ENCODE measurements around the gene NABP1. TPM values are rescaled to one million over a fixed set of nuclear protein-coding genes. Genes with fewer than 3 reads are reported as not detected.

The NABP1 gene
- polyA plus RNA-seq, 3 donors, result 25.9 to 54.2 (median 41.0) TPM

DNA sequence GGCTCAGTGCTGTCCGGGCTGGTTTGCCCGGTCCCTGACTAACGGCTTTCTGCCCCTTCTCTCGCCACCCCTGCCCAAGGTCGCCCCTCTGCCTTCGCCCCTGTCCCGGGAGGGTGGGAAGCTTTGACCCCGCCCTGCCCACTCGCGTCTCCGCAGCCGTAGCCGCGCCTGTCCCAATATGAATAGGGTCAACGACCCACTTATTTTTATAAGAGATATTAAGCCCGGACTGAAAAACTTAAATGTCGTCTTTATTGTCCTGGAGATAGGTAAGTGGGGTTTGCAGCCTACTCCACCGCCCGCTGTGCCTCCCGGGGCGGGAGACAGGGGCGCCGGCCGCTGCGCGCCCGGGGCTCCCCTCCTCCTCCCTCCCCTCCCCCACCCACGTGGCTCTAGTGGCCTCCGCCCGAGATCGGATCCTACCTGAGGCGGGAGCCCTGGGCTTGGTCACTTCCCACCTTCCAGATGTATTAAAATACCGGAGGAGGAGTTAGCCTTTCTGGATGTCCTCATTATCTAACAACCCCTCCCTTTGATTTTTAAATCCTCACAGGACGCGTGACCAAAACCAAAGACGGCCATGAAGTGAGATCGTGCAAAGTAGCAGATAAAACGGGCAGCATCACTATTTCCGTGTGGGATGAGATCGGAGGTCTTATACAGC lies 633 bp downstream of the NABP1 start:
- no peak for DNase-seq

DNA sequence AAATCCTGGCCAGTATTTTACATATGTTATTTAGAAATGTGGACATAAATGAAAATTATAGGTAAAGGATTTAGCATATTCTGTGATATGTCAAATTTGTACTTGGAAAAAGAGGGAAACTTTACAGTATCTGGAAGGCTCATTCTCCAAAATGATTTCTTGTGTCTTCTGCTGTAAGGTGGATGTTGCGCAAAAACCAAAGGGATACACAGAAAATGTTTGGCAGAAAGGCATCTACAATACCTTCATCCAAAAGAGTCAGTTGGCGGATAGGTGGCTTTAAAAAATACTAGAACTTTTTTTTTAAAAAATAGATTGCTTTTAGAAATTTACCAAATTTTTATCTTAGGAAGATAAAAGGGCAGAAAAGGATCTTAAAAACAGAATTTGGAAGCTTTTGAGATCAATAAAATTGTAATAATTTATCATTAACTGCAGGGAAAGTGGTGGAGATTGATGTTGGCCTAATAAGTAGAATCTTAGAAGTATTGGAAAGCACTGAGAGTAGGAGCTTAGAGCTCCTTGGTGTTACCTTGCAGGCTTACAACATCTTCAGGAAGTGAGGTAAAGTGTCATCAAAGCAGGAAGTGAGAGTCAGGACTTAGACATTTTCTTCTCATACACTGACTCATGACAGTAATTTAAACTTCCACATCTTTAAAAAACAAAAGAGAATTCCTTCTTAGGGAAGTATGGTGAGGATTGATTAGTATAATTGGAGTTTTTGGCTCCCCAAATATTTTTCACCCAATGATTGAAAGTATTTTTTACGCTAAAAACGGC lies 2.1 kb downstream of the NABP1 start:
- no peak for DNase-seq

DNA sequence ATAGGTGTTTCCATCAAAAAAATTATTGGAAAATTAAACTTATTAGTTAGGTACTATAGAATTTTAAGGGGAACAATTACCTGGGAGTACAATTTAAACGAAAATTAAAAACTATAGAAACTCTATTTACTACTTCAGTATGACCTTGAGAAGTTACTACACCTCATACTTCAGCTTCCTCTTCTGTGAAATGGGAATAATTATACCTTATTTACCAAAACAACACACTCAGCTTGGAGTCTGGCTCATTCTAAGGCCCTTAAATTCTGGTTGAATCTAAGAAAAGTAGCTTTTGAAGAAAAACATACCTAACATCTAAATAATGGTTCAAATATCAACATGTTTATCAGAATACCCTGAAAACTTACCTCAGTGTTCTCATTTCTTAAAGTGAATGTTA lies 2.7 kb downstream of the NABP1 start:
- DNase-seq, result no peak

DNA sequence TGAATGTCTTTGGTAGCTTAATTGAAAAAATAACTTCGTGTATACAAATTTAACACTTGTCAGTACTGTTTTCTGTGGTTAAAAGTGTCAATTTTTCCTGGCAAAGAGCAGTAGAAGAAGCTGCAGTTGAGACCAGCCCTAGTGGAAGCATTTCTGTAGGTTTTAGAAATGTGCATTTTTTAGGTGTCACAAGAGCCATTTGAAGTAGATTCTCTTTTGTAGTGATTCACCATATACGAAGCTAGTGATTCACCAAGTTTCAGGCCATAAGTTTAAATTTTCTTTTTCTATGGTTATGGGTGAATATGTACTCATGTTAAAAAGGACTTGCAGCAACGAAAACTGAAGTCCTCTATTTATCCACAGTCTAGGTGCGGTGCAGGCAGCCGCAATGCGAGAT lies 4.2 kb downstream of the NABP1 start:
- DNase-seq, result no peak

DNA sequence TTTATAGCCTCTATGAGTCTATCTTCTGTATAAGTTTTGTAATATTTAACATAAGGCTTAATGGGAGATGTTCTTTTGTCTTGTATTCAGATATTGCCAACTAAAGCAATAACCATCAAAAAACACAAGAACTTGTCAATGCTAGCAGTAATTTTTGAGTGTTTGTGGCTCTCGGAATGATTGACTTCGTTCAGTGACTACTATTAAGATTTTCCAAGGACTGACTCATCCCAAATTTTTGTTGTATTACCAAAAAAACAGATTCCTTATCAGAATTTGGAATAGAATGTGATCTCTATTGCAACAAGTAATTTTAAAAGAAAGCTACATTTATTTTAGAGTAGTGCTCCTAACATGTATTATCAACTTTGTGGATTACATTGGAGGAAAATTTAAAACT lies 8.1 kb downstream of the NABP1 start:
- DNase-seq, result no peak

DNA sequence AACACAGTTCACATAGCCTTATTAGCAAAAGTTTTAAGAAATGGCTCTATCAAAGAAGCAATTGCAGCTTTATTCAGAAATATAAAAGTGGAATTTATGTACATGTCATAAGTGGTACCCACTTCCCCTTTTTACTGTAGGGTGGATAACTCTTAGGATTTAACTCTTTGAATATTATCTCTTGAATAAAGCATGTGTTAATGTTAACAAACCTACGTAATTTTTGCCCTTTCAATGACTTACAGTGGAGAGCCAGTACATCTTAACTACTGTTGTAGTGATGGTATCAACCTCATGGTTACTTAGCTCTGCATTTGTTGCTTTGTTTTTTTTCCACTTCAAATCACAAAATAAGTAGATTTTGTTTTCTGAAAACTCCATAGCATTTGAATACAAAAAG lies 8.8 kb downstream of the NABP1 start:
- no peak for DNase-seq

DNA sequence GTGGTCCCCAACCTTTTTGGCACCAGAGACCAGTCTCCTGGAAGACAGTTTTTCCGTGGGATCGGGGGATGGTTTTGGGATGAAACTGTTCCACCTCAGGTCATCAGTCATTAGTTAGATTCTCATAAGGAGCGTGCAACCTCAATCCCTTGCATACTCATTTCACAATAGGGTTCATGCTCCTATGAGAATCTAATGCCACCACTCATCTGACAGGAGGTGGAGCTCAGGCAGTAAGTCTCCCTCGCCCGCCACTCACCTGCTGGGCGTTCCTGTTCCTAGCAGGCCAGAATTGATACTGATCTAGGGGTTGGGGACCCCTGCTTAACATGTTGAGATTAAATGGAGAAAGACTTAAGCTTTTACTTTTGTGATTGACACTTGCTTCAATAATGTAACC lies 9.9 kb downstream of the NABP1 start:
- DNase-seq, result no peak

DNA sequence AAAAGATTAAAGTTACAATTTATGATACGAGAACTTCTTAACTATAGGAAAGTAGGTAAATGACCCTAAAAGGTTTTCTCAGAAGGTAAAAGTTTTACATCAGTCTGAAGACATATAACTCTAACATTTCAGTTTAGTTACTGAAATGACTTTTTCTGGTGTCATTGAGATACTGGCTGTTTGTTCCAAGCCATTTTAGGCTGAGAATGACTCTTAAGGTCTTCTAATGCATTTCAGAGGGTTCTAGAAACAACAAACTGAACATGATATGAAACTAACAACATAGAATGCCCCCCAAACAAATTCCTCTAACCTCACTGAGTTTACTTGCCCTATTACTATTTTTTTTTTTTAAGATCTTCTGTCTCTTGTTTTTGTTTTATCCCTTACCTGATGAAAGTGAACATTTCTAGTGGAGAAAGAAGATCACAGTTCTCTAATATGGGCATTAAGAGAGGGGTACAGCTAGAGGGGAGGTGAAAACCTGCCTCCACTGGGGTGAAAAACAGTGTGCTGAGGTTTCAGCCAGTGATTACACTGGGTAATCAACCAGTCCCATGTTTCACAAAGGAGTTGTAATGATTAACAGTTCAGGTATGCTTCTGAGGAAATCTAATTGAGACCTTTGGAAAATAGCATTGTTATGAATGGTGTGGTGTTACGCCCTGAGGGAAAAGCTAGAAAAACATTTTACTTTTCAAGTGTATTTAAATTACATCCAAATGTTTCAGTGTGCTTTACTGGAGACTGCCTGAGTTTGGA lies 11.2 kb downstream of the NABP1 start:
- peak; percentile 58 for DNase-seq

DNA sequence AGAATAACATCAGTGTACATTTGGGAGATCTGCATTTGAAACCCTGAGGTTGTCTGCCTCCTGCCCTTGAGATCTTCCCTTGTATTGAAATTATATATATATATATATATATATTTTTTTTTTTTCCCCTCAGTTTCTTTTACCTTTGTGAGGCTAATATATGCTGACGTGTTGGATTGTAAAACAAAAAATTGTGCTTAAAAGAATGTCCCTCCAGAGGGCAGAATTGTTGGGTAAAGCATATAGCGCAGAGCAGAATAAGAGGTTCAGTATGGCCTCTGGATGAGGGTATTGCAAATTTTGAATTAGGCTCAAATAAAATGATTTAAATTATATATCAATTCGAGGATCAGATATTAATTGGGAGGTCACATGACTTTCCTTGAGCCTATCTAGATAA lies 12.4 kb downstream of the NABP1 start:
- DNase-seq, result no peak

DNA sequence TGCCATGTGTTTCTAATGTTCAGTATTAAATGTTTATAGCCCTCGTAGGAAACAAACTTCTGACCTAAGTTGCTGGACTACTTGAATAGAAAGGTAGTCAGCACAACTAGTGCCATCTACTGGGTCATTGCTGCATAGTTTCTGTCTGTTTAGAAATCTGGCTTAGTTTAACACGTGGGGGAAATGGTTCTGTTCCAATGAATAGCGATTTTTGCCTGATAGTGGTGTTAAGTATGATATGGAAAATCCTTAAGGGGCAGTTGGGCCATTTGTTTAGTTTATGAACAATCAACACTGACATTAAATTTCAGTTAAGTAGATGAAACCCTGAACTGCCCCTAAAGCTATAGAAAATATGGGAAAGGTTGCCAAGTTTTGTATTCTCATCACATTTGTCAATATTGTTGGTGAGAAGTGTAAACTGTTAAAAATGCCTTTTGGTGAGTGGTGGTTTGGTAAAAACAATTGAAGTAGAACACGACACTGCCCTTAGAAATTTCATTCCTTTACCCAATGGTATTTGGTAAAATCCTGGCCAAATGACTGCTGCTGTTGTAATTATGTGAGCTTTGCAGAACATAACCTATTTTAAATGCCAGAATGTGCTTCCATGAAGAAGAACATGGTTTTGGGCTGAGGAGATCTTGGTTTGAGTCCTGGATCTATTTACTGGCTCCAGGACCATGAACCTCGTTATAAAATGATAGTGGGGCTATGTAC lies 13.2 kb downstream of the NABP1 start:
- peak; percentile 64 for DNase-seq

DNA sequence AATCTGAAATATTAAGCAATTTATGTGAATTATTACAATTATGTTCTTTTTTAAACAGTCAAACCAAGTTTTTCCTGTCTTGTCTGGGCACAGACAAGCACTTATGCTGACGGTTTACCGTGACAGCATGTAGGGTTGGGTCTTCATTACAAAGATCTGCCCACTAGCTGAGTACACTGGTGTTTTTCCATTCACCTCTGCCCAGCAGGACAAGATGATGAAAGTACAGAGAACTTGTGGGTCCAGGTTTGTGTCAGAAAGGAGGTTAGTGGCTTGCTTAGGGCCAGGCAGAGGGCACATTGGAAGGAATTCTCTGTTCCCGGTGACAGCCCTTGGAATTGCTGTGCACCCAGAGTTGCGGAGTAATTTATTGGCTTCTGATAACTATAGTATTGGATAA lies 14.0 kb downstream of the NABP1 start:
- no peak for DNase-seq

DNA sequence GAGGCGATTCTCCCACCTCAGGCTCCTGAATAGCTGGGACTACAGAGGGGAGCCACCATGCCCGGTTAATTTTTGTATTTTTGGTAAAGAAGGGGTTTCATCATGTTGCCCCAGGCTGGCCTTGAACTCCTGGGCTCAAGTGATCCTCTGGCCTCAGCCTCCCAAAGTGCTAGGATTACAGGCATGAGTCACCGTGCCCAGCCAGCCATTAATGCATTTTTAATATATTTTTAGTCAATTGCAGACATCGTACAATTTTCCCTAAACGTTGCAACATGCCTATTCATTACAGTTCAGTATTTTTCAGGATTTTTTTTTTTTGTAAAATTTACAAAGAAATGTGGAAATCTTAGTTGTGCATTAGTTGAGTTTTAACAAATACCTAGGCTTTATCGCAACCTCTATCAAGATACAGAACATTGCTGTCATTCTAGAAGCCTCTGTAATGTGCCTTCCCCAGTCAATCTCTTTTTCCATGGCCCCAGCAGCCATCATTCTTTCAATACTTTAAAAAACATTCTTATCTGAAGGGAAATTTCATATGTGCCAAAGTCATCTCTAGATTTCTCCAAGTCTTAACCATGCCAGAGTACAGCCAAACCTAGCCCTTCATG lies 14.7 kb downstream of the NABP1 start:
- DNase-seq, result no peak

DNA sequence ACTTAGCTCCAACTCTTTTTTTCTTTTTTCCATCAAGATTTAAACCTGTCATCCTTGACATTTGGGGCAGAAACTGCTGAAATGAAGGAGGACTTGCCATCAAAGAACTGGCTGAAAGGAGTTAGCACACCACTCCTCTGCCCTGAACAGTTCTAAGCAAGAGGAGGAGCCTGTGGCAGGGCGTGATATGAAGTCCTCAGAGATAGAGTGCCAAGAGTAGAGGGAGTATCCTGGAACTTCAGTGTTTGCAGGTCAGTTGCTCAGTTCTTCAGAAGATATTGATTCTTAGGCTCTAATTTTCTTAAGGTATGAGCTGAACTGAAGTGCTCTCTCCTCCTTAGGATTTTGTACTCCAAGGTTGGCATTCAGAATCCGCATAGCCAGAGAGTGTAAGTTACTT lies 15.2 kb downstream of the NABP1 start:
- DNase-seq, result no peak

DNA sequence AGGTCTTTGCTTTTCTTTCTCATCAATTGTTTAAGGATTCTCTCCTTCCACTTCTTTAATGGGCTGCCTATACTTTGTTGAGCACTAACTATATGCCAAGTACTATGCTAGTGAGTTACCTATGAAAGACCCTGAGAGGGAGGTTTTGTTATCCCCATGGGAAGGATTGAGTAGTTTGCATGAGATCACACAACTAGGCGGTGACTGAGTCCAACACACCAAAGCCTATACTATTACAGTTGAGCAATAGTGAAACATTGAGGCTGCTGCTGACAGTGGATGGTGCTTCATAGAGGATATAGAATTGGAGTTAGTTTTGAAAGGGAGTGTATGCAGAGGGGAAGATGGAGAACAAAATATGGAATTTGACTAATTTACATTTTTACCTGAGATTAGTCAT lies 15.8 kb downstream of the NABP1 start:
- no peak for DNase-seq

DNA sequence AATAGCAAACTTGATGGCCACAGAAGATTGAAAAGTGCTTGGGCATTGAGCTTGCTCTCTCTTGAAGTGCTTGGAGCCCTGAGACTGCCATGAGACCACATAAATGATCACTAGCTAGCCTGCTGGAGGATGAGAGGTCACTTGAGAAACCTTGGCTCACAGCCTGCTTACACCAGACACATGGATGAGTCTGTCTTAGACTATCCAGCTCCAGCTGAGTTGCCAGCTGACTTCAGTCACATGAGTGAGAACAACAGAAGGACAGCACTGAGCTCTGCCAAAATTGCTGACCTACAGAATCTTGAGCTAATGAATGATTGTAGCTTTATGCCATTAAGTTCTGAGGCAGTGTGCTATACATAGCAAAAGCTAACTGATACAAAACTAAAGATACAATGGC lies 18.1 kb downstream of the NABP1 start:
- DNase-seq, result no peak

DNA sequence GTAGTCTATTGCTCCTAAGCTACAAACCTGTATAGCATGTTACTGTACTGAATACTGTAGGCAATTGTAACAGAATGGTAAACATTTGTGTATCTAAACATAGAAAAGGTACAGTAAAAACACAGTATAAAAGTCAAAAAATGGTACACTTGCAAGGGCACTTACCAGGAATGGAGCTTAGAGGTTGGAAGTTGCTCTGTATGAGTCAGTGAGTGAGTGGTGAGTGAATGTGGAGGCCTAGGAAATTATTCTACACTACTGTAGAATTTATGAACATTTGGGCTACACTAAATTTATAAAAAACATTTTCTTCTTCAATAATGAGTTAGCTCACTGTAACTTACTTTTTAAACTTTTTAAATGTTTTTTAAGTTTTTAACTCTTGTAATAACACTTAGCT lies 19.0 kb downstream of the NABP1 start:
- no peak for DNase-seq

DNA sequence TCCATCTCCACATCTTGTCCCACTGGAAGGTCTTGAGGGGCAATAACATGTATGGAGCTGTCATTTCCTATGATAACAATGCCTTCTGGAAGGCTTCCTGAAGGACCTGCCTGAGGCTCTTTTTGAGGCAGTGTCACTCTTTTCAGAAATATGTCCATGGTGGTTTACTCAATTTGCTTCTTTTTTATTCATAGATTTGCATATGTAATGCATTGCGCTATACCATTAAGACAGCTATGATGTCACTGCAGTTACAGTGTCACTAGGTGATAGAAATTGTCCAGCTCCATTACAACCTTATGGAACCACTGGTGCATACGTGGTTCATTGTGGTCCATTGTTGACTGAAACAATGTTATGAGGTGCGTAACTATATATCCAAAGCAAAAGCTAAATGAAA lies 19.9 kb downstream of the NABP1 start:
- DNase-seq, result no peak

DNA sequence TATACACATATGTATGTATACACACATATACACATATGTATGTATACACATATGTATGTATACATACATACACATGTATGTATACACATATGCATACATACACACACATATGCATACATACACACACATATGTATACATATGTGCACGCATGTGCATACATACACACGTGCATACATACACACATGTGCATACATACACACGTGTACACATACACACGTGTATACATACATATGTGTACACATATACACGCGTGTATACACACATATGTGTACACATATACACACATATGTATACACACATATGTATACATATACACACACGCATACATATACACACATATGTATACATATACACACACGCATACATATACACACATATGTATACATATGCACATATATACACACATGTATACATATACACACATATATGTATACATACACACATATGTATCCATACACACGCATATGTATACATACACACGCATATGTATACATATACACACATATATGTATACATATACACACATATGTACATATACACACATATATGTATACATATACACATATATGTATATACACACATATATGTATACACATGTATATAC lies 21.5 kb downstream of the NABP1 start:
- no peak for DNase-seq

DNA sequence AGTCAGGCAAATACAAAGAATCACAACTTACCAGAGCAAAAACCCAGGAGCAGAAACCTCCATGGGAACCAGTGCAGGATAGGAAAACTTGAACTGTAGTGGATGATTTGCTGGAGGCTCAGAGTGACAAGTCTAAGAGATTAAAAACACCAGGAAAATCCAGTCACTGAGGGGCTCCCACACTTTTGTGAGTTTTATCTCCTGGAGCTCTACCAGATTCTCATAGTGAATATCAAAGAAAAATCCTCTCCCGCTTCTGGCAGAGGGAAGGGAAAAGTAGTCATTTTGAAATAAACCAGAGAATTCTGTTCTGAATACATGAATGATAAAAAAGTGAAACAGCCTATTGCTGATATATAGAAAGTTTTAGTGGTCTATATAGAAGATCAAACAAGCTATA lies 23.1 kb downstream of the NABP1 start:
- DNase-seq, result no peak

DNA sequence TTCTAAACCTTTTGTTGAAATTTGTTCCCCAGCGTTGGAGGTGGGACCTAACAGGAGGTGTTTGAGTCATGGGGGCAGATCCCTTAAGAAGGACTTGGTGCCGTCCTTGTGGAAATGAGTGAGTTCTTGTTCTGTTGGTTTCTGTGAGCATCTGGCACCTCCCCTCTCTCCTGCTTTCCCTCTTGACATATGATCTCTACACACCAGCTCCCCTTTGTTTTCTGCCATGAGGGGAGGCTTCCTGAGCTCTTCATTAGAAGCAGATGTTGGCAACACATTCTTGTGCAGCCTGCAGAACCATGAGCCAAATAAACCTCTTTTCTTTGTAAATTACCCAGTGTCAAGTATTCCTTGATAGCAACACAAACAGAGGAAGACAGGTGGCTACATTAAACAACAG lies 23.8 kb downstream of the NABP1 start:
- DNase-seq, result no peak

DNA sequence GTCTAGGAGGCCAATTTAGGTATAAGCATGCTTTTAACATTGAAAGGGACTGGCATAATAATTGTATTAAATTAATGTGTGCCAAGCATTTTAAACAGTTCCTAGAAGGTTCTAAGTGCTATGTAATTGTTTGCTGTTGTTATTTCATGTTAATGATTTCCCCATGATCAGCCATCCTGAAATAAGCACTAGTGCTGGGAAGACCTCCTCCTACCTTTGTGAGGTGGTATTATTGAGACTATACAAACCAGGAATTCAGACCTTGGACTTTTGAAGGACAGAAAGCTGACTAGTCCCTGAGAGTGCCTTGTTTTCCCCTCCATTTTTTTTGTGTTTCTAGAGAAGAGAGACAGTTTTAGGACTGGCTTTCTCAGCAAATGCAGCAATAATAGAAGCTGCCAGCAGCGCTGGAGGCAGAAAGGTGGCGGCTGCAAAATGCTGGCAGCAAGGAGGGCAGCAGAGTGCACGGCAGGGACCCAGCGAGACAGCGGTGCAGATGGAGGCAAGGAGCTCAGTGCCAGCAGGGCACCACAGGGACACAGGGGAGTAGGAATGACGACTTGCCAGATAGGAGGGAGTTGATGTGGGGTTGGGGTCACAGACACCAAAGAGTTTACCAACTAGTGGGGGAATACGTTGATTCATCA lies 25.3 kb downstream of the NABP1 start:
- DNase-seq, result peak; percentile 43

All from renal pelvis (tissue), 4 donors.